ENCODE data around the gene OR10J5. TPM values are rescaled to one million over a fixed set of nuclear protein-coding genes. Genes with fewer than 3 reads are reported as not detected.

The OR10J5 gene
- polyA plus RNA-seq, 4 donors, result not detected

- no peak for DNase-seq (ENCODE audit: low read depth in 4 of 4, low spot score in 2 of 4)
Observed at GRCh38 chr1:159492575-159493323, 43.1 kb downstream of the OR10J5 start.

Other genes starting within 250 kb of the OR10J5 start
- gene FCER1A, start 233.7 kb downstream of the OR10J5 start, polyA plus RNA-seq (ENCODE audit: insufficient read length in 4 of 4), result under 1 TPM; 0.27 to 0.81 (median 0.37) TPM
- gene OR10J4, start 103.8 kb downstream of the OR10J5 start, polyA plus RNA-seq (ENCODE audit: insufficient read length in 4 of 4), result not detected
- gene OR10J1, start 96.3 kb downstream of the OR10J5 start, polyA plus RNA-seq (ENCODE audit: insufficient read length in 4 of 4), result under 1 TPM in 3 of 4 donors, not detected in 1; 0.03 to 0.06 (median 0.05) TPM
- not detected for gene APCS, start 51.8 kb upstream of the OR10J5 start, polyA plus RNA-seq (ENCODE audit: insufficient read length in 4 of 4)
- not detected for gene CRP, start 178.6 kb upstream of the OR10J5 start, polyA plus RNA-seq (ENCODE audit: insufficient read length in 4 of 4)
- 10 to 100 TPM; 28.1 to 38.0 (median 30.8) TPM for gene DUSP23, start 245.0 kb upstream of the OR10J5 start, polyA plus RNA-seq (ENCODE audit: insufficient read length in 4 of 4)

Data from left renal cortex interstitium (tissue), 4 donors.